ENCODE data around the gene CYYR1. TPM values are rescaled to one million over a fixed set of nuclear protein-coding genes. Genes with fewer than 3 reads are reported as not detected.

Gene CYYR1
- total and polyA plus RNA-seq, 4 donors, result 1.9 to 3.4 (median 2.2) TPM

DNA sequence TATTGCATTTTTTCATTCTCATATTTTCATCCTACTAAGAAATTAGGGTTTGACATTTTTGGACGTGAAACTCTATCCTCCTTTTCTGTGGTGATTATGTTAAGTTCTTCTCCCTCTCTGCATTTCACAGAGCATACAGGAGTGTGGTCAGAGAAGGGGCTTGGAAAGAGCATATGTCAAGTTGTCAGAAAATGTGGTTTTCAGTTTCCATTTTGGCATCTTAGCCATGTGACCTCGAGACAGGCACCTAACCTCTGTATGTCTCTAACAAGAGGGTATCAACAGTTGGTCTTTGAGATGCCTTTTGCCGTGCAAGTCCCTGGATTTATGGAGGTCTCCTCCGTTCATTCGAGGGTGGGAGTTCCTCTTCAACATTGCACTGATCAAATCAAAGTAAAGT, 140.7 kb downstream of the CYYR1 start (continued):
- TF ChIP-seq, protein P1, sequence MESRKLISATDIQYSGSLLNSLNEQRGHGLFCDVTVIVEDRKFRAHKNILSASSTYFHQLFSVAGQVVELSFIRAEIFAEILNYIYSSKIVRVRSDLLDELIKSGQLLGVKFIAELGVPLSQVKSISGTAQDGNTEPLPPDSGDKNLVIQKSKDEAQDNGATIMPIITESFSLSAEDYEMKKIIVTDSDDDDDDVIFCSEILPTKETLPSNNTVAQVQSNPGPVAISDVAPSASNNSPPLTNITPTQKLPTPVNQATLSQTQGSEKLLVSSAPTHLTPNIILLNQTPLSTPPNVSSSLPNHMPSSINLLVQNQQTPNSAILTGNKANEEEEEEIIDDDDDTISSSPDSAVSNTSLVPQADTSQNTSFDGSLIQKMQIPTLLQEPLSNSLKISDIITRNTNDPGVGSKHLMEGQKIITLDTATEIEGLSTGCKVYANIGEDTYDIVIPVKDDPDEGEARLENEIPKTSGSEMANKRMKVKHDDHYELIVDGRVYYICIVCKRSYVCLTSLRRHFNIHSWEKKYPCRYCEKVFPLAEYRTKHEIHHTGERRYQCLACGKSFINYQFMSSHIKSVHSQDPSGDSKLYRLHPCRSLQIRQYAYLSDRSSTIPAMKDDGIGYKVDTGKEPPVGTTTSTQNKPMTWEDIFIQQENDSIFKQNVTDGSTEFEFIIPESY (IDR thresholded peaks at IDR 0.05), result no peak

DNA sequence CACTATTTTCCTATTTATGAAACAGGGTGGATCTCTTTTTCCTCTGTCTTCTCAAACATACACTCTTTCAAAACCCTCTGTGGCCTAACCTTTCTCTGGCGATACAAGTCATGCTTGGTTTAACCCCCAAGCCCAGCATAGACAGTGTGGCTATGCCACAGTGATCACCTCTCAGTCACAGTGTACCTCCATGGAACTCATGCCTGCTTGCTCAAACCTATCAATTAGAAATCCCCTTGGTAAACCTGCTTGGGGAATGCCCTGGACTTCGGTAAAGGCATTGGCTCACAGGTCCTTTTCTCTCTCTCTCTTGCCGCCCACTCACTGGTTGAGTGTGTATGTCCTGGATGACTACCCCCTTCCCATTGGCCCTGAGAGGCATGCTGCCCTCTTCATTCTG, 147.5 kb downstream of the CYYR1 start:
- Histone ChIP-seq H3K4me1 (ENCODE audit: control insufficient read depth in 4 of 4, insufficient read depth in 4 of 4, low read length in 3 of 4) (no peaks in the 10 kb centered on the region), H3K27me3 (ENCODE audit: control insufficient read depth in 4 of 4, insufficient read depth in 4 of 4, low read length in 3 of 4) (no peaks in the 10 kb centered on the region), H3K27ac (ENCODE audit: low read depth in 1 of 2, low read length in 2 of 2) (no peak overlapping the region), H3K36me3 (ENCODE audit: control insufficient read depth in 4 of 4, insufficient read depth in 3 of 4, low read depth in 1 of 4, low read length in 3 of 4) (no peaks in the 10 kb centered on the region), H3K4me3 (ENCODE audit: low read depth in 1 of 3, low read length in 3 of 3) (no peak overlapping the region), H3K9me3 (ENCODE audit: control insufficient read depth in 4 of 4, low read length in 3 of 4) (no peaks in the 10 kb centered on the region), H3K9ac (ENCODE audit: low read depth in 1 of 2, low read length in 2 of 2) (no peak overlapping the region)
- no peak for DNase-seq (ENCODE audit: low spot score)
- TF ChIP-seq SP1 (IDR thresholded peaks at IDR 0.05), result no peak
- TF ChIP-seq FOXA2 (IDR thresholded peaks at IDR 0.05), result no peak
- TF ChIP-seq, protein P2, sequence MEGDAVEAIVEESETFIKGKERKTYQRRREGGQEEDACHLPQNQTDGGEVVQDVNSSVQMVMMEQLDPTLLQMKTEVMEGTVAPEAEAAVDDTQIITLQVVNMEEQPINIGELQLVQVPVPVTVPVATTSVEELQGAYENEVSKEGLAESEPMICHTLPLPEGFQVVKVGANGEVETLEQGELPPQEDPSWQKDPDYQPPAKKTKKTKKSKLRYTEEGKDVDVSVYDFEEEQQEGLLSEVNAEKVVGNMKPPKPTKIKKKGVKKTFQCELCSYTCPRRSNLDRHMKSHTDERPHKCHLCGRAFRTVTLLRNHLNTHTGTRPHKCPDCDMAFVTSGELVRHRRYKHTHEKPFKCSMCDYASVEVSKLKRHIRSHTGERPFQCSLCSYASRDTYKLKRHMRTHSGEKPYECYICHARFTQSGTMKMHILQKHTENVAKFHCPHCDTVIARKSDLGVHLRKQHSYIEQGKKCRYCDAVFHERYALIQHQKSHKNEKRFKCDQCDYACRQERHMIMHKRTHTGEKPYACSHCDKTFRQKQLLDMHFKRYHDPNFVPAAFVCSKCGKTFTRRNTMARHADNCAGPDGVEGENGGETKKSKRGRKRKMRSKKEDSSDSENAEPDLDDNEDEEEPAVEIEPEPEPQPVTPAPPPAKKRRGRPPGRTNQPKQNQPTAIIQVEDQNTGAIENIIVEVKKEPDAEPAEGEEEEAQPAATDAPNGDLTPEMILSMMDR (IDR thresholded peaks at IDR 0.05; ENCODE audit: low read depth, low read length, missing input control), result no peak
- TF ChIP-seq EGR1 (IDR thresholded peaks at IDR 0.05; ENCODE audit: low read depth in 2 of 2), result no peak
- no peak for TF ChIP-seq JUND (IDR thresholded peaks at IDR 0.05)
- TF ChIP-seq, protein P3, sequence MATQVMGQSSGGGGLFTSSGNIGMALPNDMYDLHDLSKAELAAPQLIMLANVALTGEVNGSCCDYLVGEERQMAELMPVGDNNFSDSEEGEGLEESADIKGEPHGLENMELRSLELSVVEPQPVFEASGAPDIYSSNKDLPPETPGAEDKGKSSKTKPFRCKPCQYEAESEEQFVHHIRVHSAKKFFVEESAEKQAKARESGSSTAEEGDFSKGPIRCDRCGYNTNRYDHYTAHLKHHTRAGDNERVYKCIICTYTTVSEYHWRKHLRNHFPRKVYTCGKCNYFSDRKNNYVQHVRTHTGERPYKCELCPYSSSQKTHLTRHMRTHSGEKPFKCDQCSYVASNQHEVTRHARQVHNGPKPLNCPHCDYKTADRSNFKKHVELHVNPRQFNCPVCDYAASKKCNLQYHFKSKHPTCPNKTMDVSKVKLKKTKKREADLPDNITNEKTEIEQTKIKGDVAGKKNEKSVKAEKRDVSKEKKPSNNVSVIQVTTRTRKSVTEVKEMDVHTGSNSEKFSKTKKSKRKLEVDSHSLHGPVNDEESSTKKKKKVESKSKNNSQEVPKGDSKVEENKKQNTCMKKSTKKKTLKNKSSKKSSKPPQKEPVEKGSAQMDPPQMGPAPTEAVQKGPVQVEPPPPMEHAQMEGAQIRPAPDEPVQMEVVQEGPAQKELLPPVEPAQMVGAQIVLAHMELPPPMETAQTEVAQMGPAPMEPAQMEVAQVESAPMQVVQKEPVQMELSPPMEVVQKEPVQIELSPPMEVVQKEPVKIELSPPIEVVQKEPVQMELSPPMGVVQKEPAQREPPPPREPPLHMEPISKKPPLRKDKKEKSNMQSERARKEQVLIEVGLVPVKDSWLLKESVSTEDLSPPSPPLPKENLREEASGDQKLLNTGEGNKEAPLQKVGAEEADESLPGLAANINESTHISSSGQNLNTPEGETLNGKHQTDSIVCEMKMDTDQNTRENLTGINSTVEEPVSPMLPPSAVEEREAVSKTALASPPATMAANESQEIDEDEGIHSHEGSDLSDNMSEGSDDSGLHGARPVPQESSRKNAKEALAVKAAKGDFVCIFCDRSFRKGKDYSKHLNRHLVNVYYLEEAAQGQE (IDR thresholded peaks at IDR 0.05), result no peak
- no peak for TF ChIP-seq HNF4G (IDR thresholded peaks at IDR 0.05)
- no peak for TF ChIP-seq FOXA1 (IDR thresholded peaks at IDR 0.05)
- no peak for TF ChIP-seq GABPA (IDR thresholded peaks at IDR 0.05 in 1 of 2, conservative IDR thresholded peaks at IDR 0.05 in 1 of 2)
- TF ChIP-seq TAF1 (conservative IDR thresholded peaks at IDR 0.05), result no peak
- TF ChIP-seq RAD21 (IDR thresholded peaks at IDR 0.05), result no peak
- TF ChIP-seq, protein P1 (IDR thresholded peaks at IDR 0.05), result no peak
- TF ChIP-seq NR2F2 (IDR thresholded peaks at IDR 0.05), result no peak
- TF ChIP-seq, protein P4, sequence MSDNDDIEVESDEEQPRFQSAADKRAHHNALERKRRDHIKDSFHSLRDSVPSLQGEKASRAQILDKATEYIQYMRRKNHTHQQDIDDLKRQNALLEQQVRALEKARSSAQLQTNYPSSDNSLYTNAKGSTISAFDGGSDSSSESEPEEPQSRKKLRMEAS (IDR thresholded peaks at IDR 0.05), result no peak
- TF ChIP-seq RXRA (IDR thresholded peaks at IDR 0.05), result no peak
- TF ChIP-seq, protein P5, sequence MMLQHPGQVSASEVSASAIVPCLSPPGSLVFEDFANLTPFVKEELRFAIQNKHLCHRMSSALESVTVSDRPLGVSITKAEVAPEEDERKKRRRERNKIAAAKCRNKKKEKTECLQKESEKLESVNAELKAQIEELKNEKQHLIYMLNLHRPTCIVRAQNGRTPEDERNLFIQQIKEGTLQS (IDR thresholded peaks at IDR 0.05), result no peak
- TF ChIP-seq HNF4A (conservative IDR thresholded peaks at IDR 0.05), result no peak
- 78% methylated on average over 3 of the region's 3 CpGs for WGBS

Measured in liver (tissue), 9 donors.